Stomach (tissue), 9 donors: ENCODE data around the gene TFRC. TPM values are rescaled to one million over a fixed set of nuclear protein-coding genes. Genes with fewer than 3 reads are reported as not detected.

ENCODE experiments used
- DNase-seq, 2 donors: peaks; one replicate each; pipeline versions ENCODE4 v3.0.0 to v3.0.0-alpha.2; 2013 to 2019
- H3K27ac ChIP-seq, 5 donors: fragments of 200-600 bp in 4 of 5; sonication (generic) in 4 of 5; one replicate each; pipeline ENCODE4 v1.5.1; 2013 to 2019; ENCODE audit warnings: mild to moderate bottlenecking in 1 of 5, moderate library complexity in 1 of 5
- H3K27me3 ChIP-seq, 3 donors: fragments of 200-600 bp; sonication (generic); one replicate each; pipeline ENCODE4 v1.5.1; 2017 to 2019; ENCODE audit warnings: mixed run types in 1 of 3
- H3K36me3 ChIP-seq, 4 donors: fragments of 200-600 bp; sonication (generic); 1 replicate in 3 of 4; 2 replicates in 1 of 4; pipeline ENCODE4 v1.5.1; 2016 to 2019
- H3K4me1 ChIP-seq, 4 donors: fragments of 200-600 bp; sonication (generic); one replicate each; pipeline ENCODE4 v1.5.1; 2016 to 2019
- H3K4me3 ChIP-seq, 4 donors: fragments of 200-600 bp; sonication (generic) in 3 of 4; one replicate each; pipeline ENCODE4 v1.5.1; 2016 to 2019; ENCODE audit warnings: mild to moderate bottlenecking in 1 of 4
- H3K9me3 ChIP-seq, 4 donors: fragments of 200-600 bp; sonication (generic); one replicate each; pipeline ENCODE4 v1.5.1; 2016 to 2019
- CTCF ChIP-seq, 7 experiments: fragments of 450-650 bp in 4 of 7; fragments of 200-600 bp in 3 of 7; sonication (generic) in 3 of 7; IDR thresholded peaks; one replicate each; pipeline ENCODE4 v1.5.1; 2016 to 2019; ENCODE audit warnings: antibody characterized with exemption in 7 of 7, control low read depth in 2 of 7, mild to moderate bottlenecking in 1 of 7
- EP300 ChIP-seq: sonication (generic); formaldehyde crosslinking; IDR thresholded peaks from one replicate; pipeline ENCODE4 v1.6.1; 2017; ENCODE audit warnings: antibody characterized with exemption
- POLR2A ChIP-seq, 4 donors: fragments of 450-650 bp; IDR thresholded peaks; one replicate each; pipeline ENCODE4 v1.6.1; 2016; ENCODE audit warnings: antibody characterized with exemption in 4 of 4, control low read depth in 2 of 4, mild to moderate bottlenecking in 1 of 4, moderate library complexity in 1 of 4
- POLR2AphosphoS5 ChIP-seq, 3 donors: sonication (generic); formaldehyde crosslinking; IDR thresholded peaks; one replicate each; pipeline ENCODE4 v1.6.1; 2016; ENCODE audit warnings: antibody characterized with exemption in 3 of 3
- WGBS, 5 donors: extraction: QIAGEN DNeasy Blood & Tissue Kit in 3 of 5; methylation state at CpG; one replicate each; pipeline versions ENCODE4 v1.1.5 to v1.1.7; 2013 to 2018; 5-methylcytosine and 5-hydroxymethylcytosine counted together
- intact Hi-C: fragments of 100-400 bp; cut with DNase I; formaldehyde crosslinking; loops from one replicate; pipeline ENCODE4 v1.15.1; 2023; ENCODE audit warnings: low total_unique reads
- polyA plus RNA-seq, 3 donors: library from polyadenylated mRNA; stranded (reverse); fragments of 200-250 nt; gene quantifications; one replicate each; pipeline ENCODE4 v1.2.3, GENCODE V29; 2013
- total RNA-seq, 5 donors: library from RNA; depleted of rRNA; stranded (reverse); fragments of >200 nt; gene quantifications; one replicate each; pipeline versions ENCODE4 v1.1.0 to v1.2.3, GENCODE V29; 2014 to 2016
- donor health status: healthy with polysubstance abuse.
- donor health status: Bipolar disorder and iron deficiency.
- donor health status: healthy.

Gene TFRC
- total and polyA plus RNA-seq, 8 donors = 5.5 to 289 (median 42.1) TPM

GRCh38 chr3:196063971-196064370, 17.9 kb downstream of the TFRC start:
- intact Hi-C loops = no loop called here
- no peak for DNase-seq
- H3K4me3 ChIP-seq = no peak overlapping the region
- H3K27ac ChIP-seq = no peak overlapping the region
- H3K27me3 ChIP-seq = no peaks in the 10 kb centered on the region
- TF ChIP-seq EP300 (no peak), POLR2AphosphoS5 (IDR thresholded peaks at IDR 0.05) (no peak), CTCF (IDR thresholded peaks at IDR 0.05) (no peak), POLR2A (IDR thresholded peaks at IDR 0.05) (no peak)
- no peaks in the 10 kb centered on the region for H3K9me3 ChIP-seq
- H3K36me3 ChIP-seq = peaks cover 75 to 100% (median 100%) of the 10 kb centered on the region in 4 donors
- 87 to 96% (median 93%) methylated on average over 1 of the region's 1 CpG for WGBS, 5 donors
- H3K4me1 ChIP-seq = no peaks in the 10 kb centered on the region

DNA sequence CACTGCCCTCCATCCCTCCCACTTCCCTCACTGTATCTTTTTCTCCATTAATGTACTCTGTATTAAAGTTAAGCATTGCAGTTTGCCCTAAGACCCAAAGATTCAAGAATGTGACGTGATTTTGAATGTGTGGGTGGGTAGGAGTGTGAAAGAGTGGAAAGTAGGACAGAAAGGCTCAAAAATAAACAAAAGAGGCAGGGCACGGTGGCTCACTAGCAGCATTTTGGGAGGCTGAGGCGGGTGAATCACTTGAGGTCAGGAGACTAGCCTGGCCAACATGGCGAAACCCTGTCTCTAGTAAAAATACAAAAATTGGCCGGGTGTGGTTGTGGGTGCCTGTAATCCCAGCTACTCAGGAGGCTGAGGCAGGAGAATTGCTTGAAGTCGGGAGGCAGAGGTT, 18.4 kb downstream of the TFRC start:
- H3K36me3 ChIP-seq = peaks cover 80 to 100% (median 100%) of the 10 kb centered on the region in 4 donors
- 85 to 92% (median 89%) methylated on average over 6 of the region's 6 CpGs for WGBS, 5 donors

GRCh38 chr3:196063049-196063448, 18.8 kb downstream of the TFRC start:
- H3K4me1 ChIP-seq = no peaks in the 10 kb centered on the region

More for the DNA sequence above, 18.4 kb downstream of the TFRC start:
- H3K9me3 ChIP-seq = no peaks in the 10 kb centered on the region
- no peak overlapping the region for H3K4me3 ChIP-seq
- intact Hi-C loops = no loop called here
- TF ChIP-seq EP300 (no peak), POLR2A (IDR thresholded peaks at IDR 0.05) (no peak), CTCF (IDR thresholded peaks at IDR 0.05) (no peak), POLR2AphosphoS5 (IDR thresholded peaks at IDR 0.05) (no peak)
- DNase-seq = no peak
- no peaks in the 10 kb centered on the region for H3K27me3 ChIP-seq
- no peak overlapping the region for H3K27ac ChIP-seq
- H3K4me1 ChIP-seq = no peaks in the 10 kb centered on the region

DNA sequence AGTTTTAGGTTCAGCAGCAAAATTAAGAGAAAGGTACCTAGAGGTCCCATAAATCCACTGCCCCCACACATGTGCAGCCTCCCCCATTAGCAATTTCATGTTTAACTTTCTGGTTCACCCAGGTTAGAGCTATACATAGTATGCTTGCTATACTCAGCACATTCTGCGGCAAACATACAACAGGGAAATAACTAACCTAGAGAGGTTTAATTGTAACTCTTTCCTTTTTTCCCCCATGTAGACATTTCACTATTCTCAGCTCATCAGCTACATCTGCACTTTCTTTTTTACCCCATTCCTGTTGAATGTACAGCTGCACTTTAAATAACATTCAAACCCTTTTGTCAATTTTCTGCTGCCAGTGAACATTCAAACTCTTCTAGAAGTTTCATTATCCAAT, 21.1 kb downstream of the TFRC start:
- H3K4me3 ChIP-seq = no peak overlapping the region
- H3K9me3 ChIP-seq = no peaks in the 10 kb centered on the region
- peaks cover 82 to 100% (median 100%) of the 10 kb centered on the region in 4 donors for H3K36me3 ChIP-seq
- no peak for DNase-seq
- no peaks in the 10 kb centered on the region for H3K27me3 ChIP-seq
- no peak overlapping the region for H3K27ac ChIP-seq
- TF ChIP-seq POLR2A (IDR thresholded peaks at IDR 0.05) (no peak), EP300 (no peak), POLR2AphosphoS5 (IDR thresholded peaks at IDR 0.05) (no peak), CTCF (IDR thresholded peaks at IDR 0.05) (no peak)
- WGBS, 5 donors = 96 to 100% (median 98%) methylated on average over 1 of the region's 1 CpG
- intact Hi-C loops = no loop called here
- no peaks in the 10 kb centered on the region for H3K4me1 ChIP-seq

More at GRCh38 chr3:196063049-196063448, 18.8 kb downstream of the TFRC start:
- intact Hi-C loops = no loop called here
- no peak for DNase-seq
- Histone ChIP-seq H3K27me3 (no peaks in the 10 kb centered on the region), H3K9me3 (no peaks in the 10 kb centered on the region), H3K4me3 (no peak overlapping the region), H3K36me3 (peaks cover 82 to 100% (median 100%) of the 10 kb centered on the region in 4 donors), H3K27ac (no peak overlapping the region)
- TF ChIP-seq CTCF (IDR thresholded peaks at IDR 0.05) (no peak), EP300 (no peak), POLR2A (IDR thresholded peaks at IDR 0.05) (no peak), POLR2AphosphoS5 (IDR thresholded peaks at IDR 0.05) (no peak)
